RPMI7951 (cell line): ENCODE results near the gene PPP1R3E. TPM values are rescaled to one million over a fixed set of nuclear protein-coding genes. Genes with fewer than 3 reads are reported as not detected.
"Not testable (repeated sequence)": the region's sequence is repeated elsewhere in the genome, so short reads cannot be mapped to it uniquely, and the experiment has no call there.

ENCODE experiments used
- DNase-seq: peaks from one replicate; pipeline ENCODE4 v3.0.0-alpha.2; 2012; ENCODE audit warnings: low read depth
- total RNA-seq: library from RNA; depleted of rRNA; stranded (reverse); fragments of >200 nt; shearing (Covaris generic); gene quantifications from 2 replicates; pipeline ENCODE4 v1.2.3, GENCODE V29; 2014; rRNA removed

Gene PPP1R3E
- 3.0 and 4.3 TPM in 2 replicates for total RNA-seq

- peak; percentile 54 for DNase-seq
Observed at GRCh38 chr14:23302290-23303225, at the start of gene PPP1R3E. Gene PPP1R3E (minus strand): TSS chr14:23302859. CDS start chr14:23302576, 283 bp downstream.

GRCh38 chr14:23351681-23352505 is 49.2 kb upstream of the PPP1R3E start:
- no peak for DNase-seq

- DNase-seq = no peak
Observed at GRCh38 chr14:23349156-23349845, 46.6 kb upstream of the PPP1R3E start.

- DNase-seq = no peak
Observed at GRCh38 chr14:23348297-23348655, 45.6 kb upstream of the PPP1R3E start.

- DNase-seq = no peak
Observed at GRCh38 chr14:23347406-23348296, 45.0 kb upstream of the PPP1R3E start.

GRCh38 chr14:23346693-23347405 is 44.2 kb upstream of the PPP1R3E start:
- no peak for DNase-seq

- DNase-seq = no peak
Observed at GRCh38 chr14:23345987-23346692, 43.5 kb upstream of the PPP1R3E start.

- DNase-seq = no peak
Observed at GRCh38 chr14:23344481-23344880, 41.8 kb upstream of the PPP1R3E start.

GRCh38 chr14:23339506-23340268 is 37.0 kb upstream of the PPP1R3E start:
- DNase-seq = no peak

- DNase-seq = no peak
Observed at GRCh38 chr14:23335623-23336022, 33.0 kb upstream of the PPP1R3E start.

GRCh38 chr14:23327947-23328744 is 25.5 kb upstream of the PPP1R3E start:
- DNase-seq = peak; percentile 63

GRCh38 chr14:23326491-23327332 is 24.1 kb upstream of the PPP1R3E start:
- no peak for DNase-seq

- DNase-seq = not testable (repeated sequence)
Observed at GRCh38 chr14:23325746-23326145, 23.1 kb upstream of the PPP1R3E start.

GRCh38 chr14:23324993-23325392 is 22.3 kb upstream of the PPP1R3E start:
- no peak for DNase-seq

GRCh38 chr14:23324455-23324846 is 21.8 kb upstream of the PPP1R3E start:
- no peak for DNase-seq

GRCh38 chr14:23323838-23324454 is 21.3 kb upstream of the PPP1R3E start:
- no peak for DNase-seq
